Kidney (tissue), 14 donors: ENCODE measurements around the gene EIF4G1. TPM values are rescaled to one million over a fixed set of nuclear protein-coding genes. Genes with fewer than 3 reads are reported as not detected.

Source experiments
- DNase-seq, 5 donors: peaks; one replicate each; pipeline ENCODE4 v3.0.0-alpha.2; 2013 to 2020
- FAIRE-seq: peaks from 2 replicates; lab custom pipeline; 2012; peaks lifted over from hg19 to GRCh38; lab: Jason Lieb, UNC
- H3K27ac ChIP-seq, 2 donors: one replicate each; pipeline ENCODE4 v1.7.0; 2013; ENCODE audit warnings: low read depth in 2 of 2, low read length in 2 of 2, inconsistent platforms in 1 of 2
- H3K27me3 ChIP-seq: one replicate; pipeline ENCODE4 v1.7.1; 2013; ENCODE audit warnings: low read length, inconsistent platforms; ENCODE audit not compliant: control insufficient read depth, insufficient read depth
- H3K36me3 ChIP-seq, 3 donors: one replicate each; pipeline versions ENCODE4 v1.7.0 to v1.7.1; 2013; ENCODE audit warnings: low read length in 3 of 3, control low read depth in 1 of 3, inconsistent platforms in 1 of 3; ENCODE audit not compliant: insufficient read depth in 3 of 3, control insufficient read depth in 2 of 3
- H3K4me1 ChIP-seq, 3 donors: one replicate each; pipeline versions ENCODE4 v1.7.0 to v1.7.1; 2013; ENCODE audit warnings: low read length in 3 of 3, inconsistent platforms in 1 of 3, low read depth in 1 of 3; ENCODE audit not compliant: control insufficient read depth in 2 of 3, insufficient read depth in 2 of 3
- H3K4me3 ChIP-seq, 3 donors: one replicate each; pipeline versions ENCODE4 v1.7.0 to v1.8.1; 2013; ENCODE audit warnings: low read length in 3 of 3, control low read depth in 1 of 3, inconsistent platforms in 1 of 3
- H3K9ac ChIP-seq, 3 donors: one replicate each; pipeline versions ENCODE4 v1.7.0 to v1.7.1; 2013; ENCODE audit warnings: low read length in 3 of 3, control low read depth in 1 of 3, inconsistent platforms in 1 of 3
- H3K9me3 ChIP-seq, 3 donors: one replicate each; pipeline versions ENCODE4 v1.7.0 to v1.7.1; 2013; ENCODE audit warnings: low read length in 3 of 3, control low read depth in 1 of 3, inconsistent platforms in 1 of 3; ENCODE audit not compliant: control insufficient read depth in 2 of 3, insufficient read depth in 1 of 3
- CTCF ChIP-seq: IDR thresholded peaks from 3 replicates; pipeline ENCODE4 v1.5.1; 2012; ENCODE audit warnings: mild to moderate bottlenecking, moderate library complexity, borderline replicate concordance; ENCODE audit not compliant: insufficient read depth; ENCODE audit errors: extremely low read depth
- intact Hi-C: fragments of 100-400 bp; cut with DNase I; formaldehyde crosslinking; loops from one replicate; pipeline ENCODE4 v1.11.1; 2022
- polyA plus RNA-seq: library from polyadenylated mRNA; stranded (reverse); fragments of 350-450 nt; fragmentation: Illumina TruSeq; extraction: RNeasy Lipid Tissue Mini Kit (QIAGEN cat#74804); gene quantifications from one replicate; pipeline ENCODE4 v1.2.3, GENCODE V29; 2014; ENCODE audit warnings: low read depth, low replicate concordance; ENCODE audit not compliant: insufficient read depth
- total RNA-seq: library from RNA; stranded (reverse); fragmentation: NEBNext Ultra II Directional; extraction: Animal tissue kit (Norgen Biotek cat#: 25700); gene quantifications from one replicate; pipeline ENCODE4 v1.2.1, GENCODE V29; 2021
- donor health status: control.
- donor health status: control.
- donor health status: control.
- donor health status: control.
- donor health status: control.
- donor health status: DM: yes; HTN: yes; CAD: no.
- donor health status: Normal renal cell carcinoma (clear cell type).

EIF4G1 gene
- total and polyA plus RNA-seq, 2 donors from 2014 or later: 118 to 327 TPM

- DNase-seq: no peak
- Histone ChIP-seq H3K9me3 (no peaks in the 10 kb centered on the region), H3K36me3 (no peaks in the 10 kb centered on the region), H3K4me1 (peaks cover 2 to 21% (median 4%) of the 10 kb centered on the region in 3 donors), H3K9ac (no peak overlapping the region), H3K27me3 (peaks cover 4% of the 10 kb centered on the region), H3K4me3 (no peak overlapping the region), H3K27ac (no peak overlapping the region)
- no peak for TF ChIP-seq CTCF
- FAIRE-seq: no peak
- intact Hi-C loops: no loop called here
Observed at GRCh38 chr3:184382326-184383032, 68.1 kb downstream of the EIF4G1 start.

DNA sequence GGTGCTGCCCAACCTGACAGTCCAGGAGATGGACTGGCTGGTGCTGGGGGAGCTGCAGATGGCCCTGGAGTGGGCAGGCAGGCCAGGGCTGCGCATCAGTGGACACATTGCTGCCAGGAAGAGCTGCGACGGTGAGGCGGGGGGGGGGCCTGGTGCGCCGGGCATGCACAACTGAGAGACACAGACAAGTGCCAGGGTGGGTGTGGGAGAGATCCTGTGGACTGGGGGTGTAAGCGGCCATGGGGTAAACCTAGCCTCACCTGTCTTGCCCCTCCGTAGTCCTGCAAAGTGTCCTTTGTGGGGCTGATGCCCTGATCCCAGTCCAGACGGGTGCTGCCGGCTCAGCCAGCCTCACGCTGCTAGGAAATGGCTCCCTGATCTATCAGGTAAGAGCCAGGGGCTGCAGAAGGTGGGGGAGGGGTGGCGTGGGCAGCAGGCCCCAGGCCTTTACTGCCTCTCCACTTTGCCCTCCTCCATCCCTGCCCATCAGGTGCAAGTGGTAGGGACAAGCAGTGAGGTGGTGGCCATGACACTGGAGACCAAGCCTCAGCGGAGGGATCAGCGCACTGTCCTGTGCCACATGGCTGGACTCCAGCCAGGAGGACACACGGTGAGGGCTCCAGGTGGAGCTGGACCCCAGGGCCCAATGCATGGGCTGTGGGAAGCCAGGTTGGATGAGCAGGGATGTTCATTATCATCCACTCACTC is 68.8 kb downstream of the EIF4G1 start:
- intact Hi-C loops: no loop called here
- H3K4me3 ChIP-seq: no peak overlapping the region
- no peak for TF ChIP-seq CTCF
- no peaks in the 10 kb centered on the region for H3K36me3 ChIP-seq
- peaks cover 4% of the 10 kb centered on the region for H3K27me3 ChIP-seq
- FAIRE-seq: no peak
- no peak overlapping the region for H3K27ac ChIP-seq
- H3K9ac ChIP-seq: no peak overlapping the region
- H3K9me3 ChIP-seq: no peaks in the 10 kb centered on the region
- peaks cover 2 to 16% (median 4%) of the 10 kb centered on the region in 3 donors for H3K4me1 ChIP-seq
- DNase-seq: no peak

GRCh38 chr3:184384342-184384741 is 69.9 kb downstream of the EIF4G1 start:
- peaks cover 0 to 5% (median 0%) of the 10 kb centered on the region in 3 donors for H3K4me1 ChIP-seq
- no peak overlapping the region for H3K27ac ChIP-seq
- no peaks in the 10 kb centered on the region for H3K36me3 ChIP-seq
- H3K4me3 ChIP-seq: no peak overlapping the region
- no peak overlapping the region for H3K9ac ChIP-seq
- no peak for FAIRE-seq
- no peak for TF ChIP-seq CTCF
- intact Hi-C loops: no loop called here
- DNase-seq: no peak
- no peaks in the 10 kb centered on the region for H3K9me3 ChIP-seq
- peaks cover 4% of the 10 kb centered on the region for H3K27me3 ChIP-seq

Other genes starting within 250 kb of the EIF4G1 start
- not detected for gene HTR3E, start 217.5 kb upstream of the EIF4G1 start, total RNA-seq
- not detected for gene HTR3E, start 217.5 kb upstream of the EIF4G1 start, polyA plus RNA-seq
- gene EIF2B5, start 179.2 kb upstream of the EIF4G1 start, total RNA-seq: 36.9 TPM
- gene EIF2B5, start 179.2 kb upstream of the EIF4G1 start, polyA plus RNA-seq: 37.0 TPM
- gene DVL3, start 159.2 kb upstream of the EIF4G1 start, total RNA-seq: 57.4 TPM
- 30.3 TPM for gene DVL3, start 159.2 kb upstream of the EIF4G1 start, polyA plus RNA-seq
- 329 TPM for gene AP2M1, start 139.8 kb upstream of the EIF4G1 start, total RNA-seq
- gene AP2M1, start 139.8 kb upstream of the EIF4G1 start, polyA plus RNA-seq: 353 TPM
- gene ABCF3, start 128.4 kb upstream of the EIF4G1 start, total RNA-seq: 69.0 TPM
- gene ABCF3, start 128.4 kb upstream of the EIF4G1 start, polyA plus RNA-seq: 49.1 TPM
- gene VWA5B2, start 85.0 kb upstream of the EIF4G1 start, total RNA-seq: 0.25 TPM
- gene VWA5B2, start 85.0 kb upstream of the EIF4G1 start, polyA plus RNA-seq: 0.11 TPM
- 33.6 TPM for gene ALG3, start 65.6 kb upstream of the EIF4G1 start, total RNA-seq
- gene ALG3, start 65.6 kb upstream of the EIF4G1 start, polyA plus RNA-seq: 39.8 TPM
- 2.8 TPM for gene EEF1AKMT4, start 64.9 kb upstream of the EIF4G1 start, total RNA-seq
- gene EEF1AKMT4, start 64.9 kb upstream of the EIF4G1 start, polyA plus RNA-seq: 6.1 TPM
- 0.31 TPM for gene CAMK2N2, start 53.1 kb upstream of the EIF4G1 start, total RNA-seq
- gene CAMK2N2, start 53.1 kb upstream of the EIF4G1 start, polyA plus RNA-seq: 0.39 TPM
- gene ECE2, start 38.6 kb upstream of the EIF4G1 start, total RNA-seq: not detected
- gene ECE2, start 38.6 kb upstream of the EIF4G1 start, polyA plus RNA-seq: not detected
- 149 TPM for gene PSMD2, start 15.4 kb upstream of the EIF4G1 start, total RNA-seq
- 104 TPM for gene PSMD2, start 15.4 kb upstream of the EIF4G1 start, polyA plus RNA-seq
- 20.1 TPM for gene FAM131A, start 23.0 kb downstream of the EIF4G1 start, total RNA-seq
- gene FAM131A, start 23.0 kb downstream of the EIF4G1 start, polyA plus RNA-seq: 14.0 TPM
- 10.4 TPM for gene CLCN2, start 47.0 kb downstream of the EIF4G1 start, total RNA-seq
- gene CLCN2, start 47.0 kb downstream of the EIF4G1 start, polyA plus RNA-seq: 6.4 TPM
- gene POLR2H, start 47.1 kb downstream of the EIF4G1 start, total RNA-seq: 82.0 TPM
- gene POLR2H, start 47.1 kb downstream of the EIF4G1 start, polyA plus RNA-seq: 157 TPM
- 0.85 TPM for gene THPO, start 63.6 kb downstream of the EIF4G1 start, total RNA-seq
- 5.7 TPM for gene THPO, start 63.6 kb downstream of the EIF4G1 start, polyA plus RNA-seq
- gene CHRD, start 65.4 kb downstream of the EIF4G1 start, total RNA-seq: 16.8 TPM
- 18.6 TPM for gene CHRD, start 65.4 kb downstream of the EIF4G1 start, polyA plus RNA-seq
- 1.4 TPM for gene EPHB3, start 247.2 kb downstream of the EIF4G1 start, total RNA-seq
- 3.8 TPM for gene EPHB3, start 247.2 kb downstream of the EIF4G1 start, polyA plus RNA-seq